Measurements from ENCODE around the gene POTEH. TPM values are rescaled to one million over a fixed set of nuclear protein-coding genes. Genes with fewer than 3 reads are reported as not detected.
"Not testable (repeated sequence)": the region's sequence is repeated elsewhere in the genome, so short reads cannot be mapped to it uniquely, and the experiment has no call there.

POTEH gene
- total RNA-seq, 2 donors from 2014 or later = not detected

DNA sequence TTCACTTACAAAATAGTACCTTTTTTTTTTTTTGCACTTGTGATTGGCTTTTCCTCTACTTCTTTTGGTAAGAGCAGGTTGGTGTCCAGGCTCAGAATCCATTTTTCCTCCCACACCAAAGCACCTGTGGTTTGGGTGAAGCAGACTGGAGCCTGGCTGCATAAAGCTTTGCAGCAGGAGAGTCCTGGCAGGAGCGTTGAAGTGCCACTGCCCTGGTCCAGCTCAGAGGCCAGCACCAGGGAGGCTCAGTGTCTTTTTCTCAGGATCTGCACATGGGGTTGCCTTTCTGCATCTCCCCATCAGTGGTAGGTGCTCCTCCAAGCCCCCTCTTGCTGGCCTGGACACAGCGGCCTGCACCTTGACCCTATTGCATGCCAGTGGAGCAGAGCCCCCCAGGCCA lies 1.7 kb upstream of the POTEH start:
- not testable (repeated sequence) for H3K36me3 Mint-ChIP-seq

GRCh38 chr22:15689012-15689748 lies 646 bp upstream of the POTEH start:
- not testable (repeated sequence) for H3K27ac Mint-ChIP-seq; H3K4me1 Mint-ChIP-seq (ENCODE audit: low read depth in 2 of 2); H3K27me3 Mint-ChIP-seq; H3K36me3 Mint-ChIP-seq; DNase-seq (ENCODE audit: low spot score); ATAC-seq; H3K4me3 Mint-ChIP-seq; H3K9me3 Mint-ChIP-seq

More for the DNA sequence above, 1.7 kb upstream of the POTEH start:
- not testable (repeated sequence) for H3K27ac Mint-ChIP-seq; H3K4me1 Mint-ChIP-seq (ENCODE audit: low read depth in 2 of 2); H3K4me3 Mint-ChIP-seq; H3K9me3 Mint-ChIP-seq; ATAC-seq; H3K27me3 Mint-ChIP-seq; DNase-seq (ENCODE audit: low spot score)

GRCh38 chr22:15713600-15713999 lies 23.8 kb downstream of the POTEH start:
- not testable (repeated sequence) for H3K27me3 Mint-ChIP-seq; H3K4me1 Mint-ChIP-seq (ENCODE audit: low read depth in 2 of 2); H3K36me3 Mint-ChIP-seq; H3K27ac Mint-ChIP-seq; DNase-seq (ENCODE audit: low spot score); H3K4me3 Mint-ChIP-seq; ATAC-seq; H3K9me3 Mint-ChIP-seq

- H3K27me3 Mint-ChIP-seq; DNase-seq (ENCODE audit: low spot score); H3K4me1 Mint-ChIP-seq (ENCODE audit: low read depth in 2 of 2); ATAC-seq; H3K27ac Mint-ChIP-seq; H3K9me3 Mint-ChIP-seq; H3K4me3 Mint-ChIP-seq; H3K36me3 Mint-ChIP-seq: not testable (repeated sequence)
These were observed 24.3 kb downstream of the POTEH start for GRCh38 chr22:15714125-15714524.

DNA sequence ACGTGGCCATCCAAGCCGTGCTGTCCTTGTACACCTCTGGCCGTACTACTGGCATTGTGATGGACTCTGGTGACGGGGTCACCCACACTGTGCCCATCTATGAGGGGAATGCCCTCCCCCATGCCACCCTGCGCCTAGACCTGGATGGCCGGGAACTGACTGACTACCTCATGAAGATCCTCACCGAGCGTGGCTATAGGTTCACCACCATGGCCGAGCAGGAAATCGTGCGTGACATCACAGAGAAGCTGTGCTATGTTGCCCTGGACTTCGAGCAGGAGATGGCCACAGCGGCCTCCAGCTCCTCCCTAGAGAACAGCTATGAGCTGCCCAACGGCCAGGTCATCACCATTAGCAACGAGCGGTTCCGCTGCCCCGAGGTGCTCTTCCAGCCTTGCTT lies 32.1 kb downstream of the POTEH start:
- not testable (repeated sequence) for ATAC-seq; H3K36me3 Mint-ChIP-seq; H3K4me1 Mint-ChIP-seq (ENCODE audit: low read depth in 2 of 2); H3K27ac Mint-ChIP-seq; H3K27me3 Mint-ChIP-seq; H3K4me3 Mint-ChIP-seq; H3K9me3 Mint-ChIP-seq
- peak; percentile 37 for DNase-seq (ENCODE audit: low spot score)

- H3K4me3 Mint-ChIP-seq; H3K27ac Mint-ChIP-seq; DNase-seq (ENCODE audit: low spot score); H3K36me3 Mint-ChIP-seq; H3K4me1 Mint-ChIP-seq (ENCODE audit: low read depth in 2 of 2); H3K9me3 Mint-ChIP-seq; H3K27me3 Mint-ChIP-seq: not testable (repeated sequence)
- peak in 1 of 2 donors; percentile 40 for ATAC-seq
These were observed 39.5 kb downstream of the POTEH start for GRCh38 chr22:15729209-15729917.

DNA sequence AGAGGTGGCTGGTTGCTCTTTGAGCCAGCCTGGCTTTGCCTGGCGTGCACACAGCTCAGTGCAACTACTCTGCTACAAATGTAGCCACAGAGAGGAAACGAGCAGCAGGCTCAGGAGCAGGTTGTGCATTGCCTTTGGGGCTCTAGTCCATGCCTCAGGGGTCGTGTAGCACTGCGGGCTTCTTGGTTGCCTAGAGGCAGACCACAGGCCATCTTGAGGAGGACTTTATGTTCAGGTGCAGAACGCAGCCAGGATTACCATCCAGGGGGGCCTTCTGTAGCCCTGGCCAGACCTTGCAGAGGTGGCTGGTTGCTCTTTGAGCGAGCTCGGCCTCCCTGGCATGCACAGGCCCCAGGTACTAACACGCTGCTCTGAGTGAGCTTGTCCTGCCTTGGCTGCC lies 41.2 kb downstream of the POTEH start:
- not testable (repeated sequence) for H3K4me1 Mint-ChIP-seq (ENCODE audit: low read depth in 2 of 2); DNase-seq (ENCODE audit: low spot score); H3K9me3 Mint-ChIP-seq; H3K27ac Mint-ChIP-seq; H3K4me3 Mint-ChIP-seq; H3K36me3 Mint-ChIP-seq; H3K27me3 Mint-ChIP-seq; ATAC-seq

GRCh38 chr22:15734411-15734810 lies 44.6 kb downstream of the POTEH start:
- DNase-seq (ENCODE audit: low spot score); H3K4me3 Mint-ChIP-seq; H3K9me3 Mint-ChIP-seq; ATAC-seq; H3K36me3 Mint-ChIP-seq; H3K4me1 Mint-ChIP-seq (ENCODE audit: low read depth in 2 of 2); H3K27ac Mint-ChIP-seq; H3K27me3 Mint-ChIP-seq: not testable (repeated sequence)

- H3K9me3 Mint-ChIP-seq; H3K36me3 Mint-ChIP-seq; H3K4me3 Mint-ChIP-seq; H3K4me1 Mint-ChIP-seq (ENCODE audit: low read depth in 2 of 2); DNase-seq (ENCODE audit: low spot score); H3K27me3 Mint-ChIP-seq; H3K27ac Mint-ChIP-seq: not testable (repeated sequence)
- peak in 1 of 2 donors; percentile 15 for ATAC-seq
These were observed 48.5 kb downstream of the POTEH start for GRCh38 chr22:15738157-15738908.

DNA sequence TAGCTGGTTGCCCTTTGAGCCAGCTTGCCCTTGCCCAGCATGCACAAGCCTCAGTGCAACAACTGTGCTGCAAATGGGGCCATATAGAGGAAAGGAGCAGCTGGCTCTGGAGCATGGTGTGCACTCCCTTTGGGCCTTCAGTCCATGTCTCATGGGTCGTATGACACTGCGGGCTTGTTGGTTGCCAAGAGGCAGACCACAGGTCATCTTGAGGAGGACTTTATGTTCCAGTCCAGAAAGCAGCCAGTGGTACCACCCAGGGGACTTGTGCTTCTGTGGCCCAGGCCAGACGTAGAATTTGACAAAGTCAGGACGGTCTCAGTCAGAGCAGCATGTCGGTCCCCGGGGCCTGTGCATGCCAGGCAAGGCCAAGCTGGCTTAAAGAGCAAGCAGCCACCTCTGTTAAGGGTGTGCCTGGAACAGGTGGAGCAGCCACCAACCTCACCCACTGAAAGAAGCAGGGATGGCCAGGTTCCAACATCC lies 49.1 kb downstream of the POTEH start:
- H3K27ac Mint-ChIP-seq; H3K9me3 Mint-ChIP-seq; H3K27me3 Mint-ChIP-seq; H3K4me3 Mint-ChIP-seq; H3K36me3 Mint-ChIP-seq; H3K4me1 Mint-ChIP-seq (ENCODE audit: low read depth in 2 of 2); DNase-seq (ENCODE audit: low spot score): not testable (repeated sequence)
- ATAC-seq = peak in 1 of 2 donors; percentile 57

- ATAC-seq = peak in 1 of 2 donors; percentile 48
- H3K36me3 Mint-ChIP-seq; H3K27me3 Mint-ChIP-seq; H3K4me1 Mint-ChIP-seq (ENCODE audit: low read depth in 2 of 2); H3K4me3 Mint-ChIP-seq; H3K27ac Mint-ChIP-seq; H3K9me3 Mint-ChIP-seq; DNase-seq (ENCODE audit: low spot score): not testable (repeated sequence)
These were observed 58.0 kb downstream of the POTEH start for GRCh38 chr22:15747636-15748323.

DNA sequence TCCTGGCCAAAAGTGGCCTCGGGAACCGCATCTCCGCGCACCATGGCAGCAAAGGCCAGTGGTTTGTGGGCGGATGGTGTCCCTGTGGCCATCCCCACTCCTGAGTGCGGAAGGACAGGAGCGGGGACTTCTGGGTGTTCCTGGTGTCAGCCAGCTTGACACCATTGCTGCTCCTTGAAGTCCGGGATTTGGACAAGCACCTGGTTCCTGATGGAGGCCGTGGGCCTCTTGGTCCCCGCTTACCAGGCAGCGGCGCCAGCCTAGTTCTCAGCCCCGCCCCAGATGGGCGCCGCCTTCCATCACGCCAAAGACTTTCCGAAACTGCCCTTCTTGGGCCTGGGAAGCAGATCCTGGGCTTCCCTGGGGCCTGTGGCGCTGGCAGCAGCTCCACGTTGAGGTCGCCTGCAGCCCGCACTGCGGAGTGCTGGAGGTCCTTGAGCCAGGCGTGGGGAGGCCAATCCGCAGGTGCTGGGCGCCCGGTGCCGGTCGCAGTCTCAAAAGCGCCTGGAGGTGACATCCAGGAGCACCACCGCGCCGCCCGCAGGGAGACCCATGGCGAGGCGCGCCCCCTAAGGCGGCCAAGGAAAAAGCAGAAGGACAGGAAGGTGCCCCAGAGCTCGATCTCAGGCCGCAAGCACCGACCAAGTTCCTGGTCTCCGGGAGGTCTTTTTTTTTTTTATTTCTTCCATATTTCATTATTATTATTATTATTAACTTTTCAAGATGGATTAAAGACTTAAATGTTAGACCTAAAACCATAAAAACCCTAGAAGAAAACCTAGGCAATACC lies 59.5 kb downstream of the POTEH start:
- not testable (repeated sequence) for ATAC-seq; H3K36me3 Mint-ChIP-seq; H3K27me3 Mint-ChIP-seq; H3K27ac Mint-ChIP-seq; H3K4me1 Mint-ChIP-seq (ENCODE audit: low read depth in 2 of 2); H3K9me3 Mint-ChIP-seq; DNase-seq (ENCODE audit: low spot score); H3K4me3 Mint-ChIP-seq
